D721Med (cell line): ENCODE measurements around the gene DNER.

Experiments
- DNase-seq: peaks from one replicate; pipeline ENCODE4 v3.0.0; 2011; ENCODE audit warnings: low spot score; ENCODE audit not compliant: insufficient read length
- FAIRE-seq: peaks from 2 replicates; lab custom pipeline; 2011; peaks lifted over from hg19 to GRCh38; lab: Jason Lieb, UNC
- CTCF ChIP-seq: IDR thresholded peaks from 2 replicates; pipeline ENCODE4 v1.5.1; 2012; ENCODE audit warnings: mild to moderate bottlenecking, control low read depth; ENCODE audit not compliant: insufficient read depth; ENCODE audit errors: missing control alignments

Gene DNER

GRCh38 chr2:229653531-229653930, 60.8 kb downstream of the DNER start:
- no peak for TF ChIP-seq CTCF
- DNase-seq: no peak
- no peak for FAIRE-seq

- FAIRE-seq: no peak
- no peak for TF ChIP-seq CTCF
- no peak for DNase-seq
Measured at GRCh38 chr2:229652796-229653195, 61.6 kb downstream of the DNER start.

GRCh38 chr2:229650901-229651300, 63.5 kb downstream of the DNER start:
- TF ChIP-seq CTCF: no peak
- DNase-seq (no peak), FAIRE-seq (no peak)

GRCh38 chr2:229650059-229650458, 64.3 kb downstream of the DNER start:
- FAIRE-seq: no peak
- no peak for TF ChIP-seq CTCF

GRCh38 chr2:229646186-229646723, 68.1 kb downstream of the DNER start:
- DNase-seq (no peak), FAIRE-seq (no peak)

More at GRCh38 chr2:229650059-229650458, 64.3 kb downstream of the DNER start:
- no peak for DNase-seq

GRCh38 chr2:229642371-229642770, 72.0 kb downstream of the DNER start:
- DNase-seq (no peak), FAIRE-seq (no peak)
- TF ChIP-seq CTCF: no peak

More at GRCh38 chr2:229646186-229646723, 68.1 kb downstream of the DNER start:
- no peak for TF ChIP-seq CTCF

- no peak for DNase-seq
- TF ChIP-seq CTCF: no peak
- FAIRE-seq: no peak
Measured at GRCh38 chr2:229641676-229642075, 72.7 kb downstream of the DNER start.
